Uterus (tissue), 4 donors: Measurements from ENCODE around the gene HNRNPUL1. TPM values are rescaled to one million over a fixed set of nuclear protein-coding genes. Genes with fewer than 3 reads are reported as not detected.

Source experiments
- DNase-seq, 2 donors: peaks; one replicate each; pipeline ENCODE4 v3.0.0-alpha.2; 2019 to 2020
- H3K27ac ChIP-seq, 2 donors: fragments of 200-600 bp; sonication (generic); 1 replicate in 1 of 2; 2 replicates in 1 of 2; pipeline ENCODE4 v1.5.1; 2016 to 2018
- H3K27me3 ChIP-seq, 2 donors: fragments of 200-600 bp; sonication (generic); one replicate each; pipeline ENCODE4 v1.5.1; 2018 to 2019; ENCODE audit warnings: control low read depth in 1 of 2
- H3K36me3 ChIP-seq, 2 donors: fragments of 200-600 bp; sonication (generic); one replicate each; pipeline ENCODE4 v1.5.1; 2019; ENCODE audit warnings: control low read depth in 1 of 2
- H3K4me1 ChIP-seq, 2 donors: fragments of 200-600 bp; sonication (generic); one replicate each; pipeline ENCODE4 v1.5.1; 2018 to 2019; ENCODE audit warnings: control low read depth in 1 of 2
- H3K4me3 ChIP-seq, 2 donors: fragments of 200-600 bp; sonication (generic); 1 replicate in 1 of 2; 2 replicates in 1 of 2; pipeline ENCODE4 v1.5.1; 2018 to 2019; ENCODE audit warnings: mild to moderate bottlenecking in 1 of 2
- H3K9me3 ChIP-seq, 2 donors: fragments of 200-600 bp; sonication (generic); one replicate each; pipeline ENCODE4 v1.5.1; 2019; ENCODE audit warnings: control low read depth in 1 of 2
- CTCF ChIP-seq, 4 experiments: fragments of 200-600 bp in 2 of 4; fragments of 450-650 bp in 2 of 4; sonication (generic) in 2 of 4; IDR thresholded peaks; one replicate each; pipeline ENCODE4 v1.5.1; 2016 to 2019; ENCODE audit warnings: antibody characterized with exemption in 4 of 4, mild to moderate bottlenecking in 2 of 4, moderate library complexity in 1 of 4
- POLR2A ChIP-seq, 2 donors: fragments of 450-650 bp; IDR thresholded peaks; one replicate each; pipeline ENCODE4 v1.6.1; 2016; ENCODE audit warnings: antibody characterized with exemption in 2 of 2, mild to moderate bottlenecking in 1 of 2, moderate library complexity in 1 of 2
- intact Hi-C: fragments of 100-400 bp; cut with DNase I; formaldehyde crosslinking; loops from one replicate; pipeline ENCODE4 v1.15.1; 2023; ENCODE audit warnings: low total_unique reads
- total RNA-seq, 4 donors: library from RNA; depleted of rRNA in 3 of 4; stranded (reverse); fragments of >200 nt in 3 of 4; gene quantifications; one replicate each; pipeline versions ENCODE4 v1.1.0 to v1.2.4, GENCODE V29; 2014 to 2023
- donor health status: DM: yes; HTN: yes; CAD: no.

The HNRNPUL1 gene
- total RNA-seq, 4 donors from 2014 or later: 49.7 to 219 (median 87.4) TPM

GRCh38 chr19:41351339-41352245, 87.4 kb downstream of the HNRNPUL1 start:
- peak in 1 of 2 donors; percentile 34 for TF ChIP-seq POLR2A (IDR thresholded peaks at IDR 0.05)
- no peak for TF ChIP-seq CTCF (IDR thresholded peaks at IDR 0.05)
- H3K4me3 ChIP-seq: peak overlapping the region; percentile 65 to 70
- peaks cover 0 to 6% of the 10 kb centered on the region in 2 donors for H3K4me1 ChIP-seq
- intact Hi-C loops: no loop called here
- H3K27ac ChIP-seq: peak overlapping the region; percentile 90 to 96
- H3K36me3 ChIP-seq: no peaks in the 10 kb centered on the region
- H3K9me3 ChIP-seq: no peaks in the 10 kb centered on the region
- no peaks in the 10 kb centered on the region for H3K27me3 ChIP-seq
- peak; percentile 66 to 67 for DNase-seq

GRCh38 chr19:41352279-41352608, 88.1 kb downstream of the HNRNPUL1 start:
- TF ChIP-seq POLR2A (IDR thresholded peaks at IDR 0.05) (no peak), CTCF (IDR thresholded peaks at IDR 0.05) (no peak)
- peak overlapping the region; percentile 90 to 96 for H3K27ac ChIP-seq

GRCh38 chr19:41352609-41353465, 88.7 kb downstream of the HNRNPUL1 start:
- H3K36me3 ChIP-seq: no peaks in the 10 kb centered on the region
- no peaks in the 10 kb centered on the region for H3K9me3 ChIP-seq
- DNase-seq: peak; percentile 67 to 71
- TF ChIP-seq CTCF (IDR thresholded peaks at IDR 0.05): peak; percentile 34 to 65 (median 44)
- TF ChIP-seq POLR2A (IDR thresholded peaks at IDR 0.05): no peak
- H3K27ac ChIP-seq: peak overlapping the region; percentile 90 to 96
- no peaks in the 10 kb centered on the region for H3K27me3 ChIP-seq
- peak overlapping the region; percentile 65 to 70 for H3K4me3 ChIP-seq
- H3K4me1 ChIP-seq: peaks cover 0 to 6% of the 10 kb centered on the region in 2 donors
- intact Hi-C loops: no loop called here

More at GRCh38 chr19:41352279-41352608, 88.1 kb downstream of the HNRNPUL1 start:
- no peak for DNase-seq
- Histone ChIP-seq H3K4me1 (peaks cover 0 to 6% of the 10 kb centered on the region in 2 donors), H3K36me3 (no peaks in the 10 kb centered on the region), H3K4me3 (peak overlapping the region; percentile 65 to 70), H3K27me3 (no peaks in the 10 kb centered on the region), H3K9me3 (no peaks in the 10 kb centered on the region)
- intact Hi-C loops: no loop called here

- Histone ChIP-seq H3K36me3 (no peaks in the 10 kb centered on the region), H3K4me3 (peak within 1 kb of the TSS; percentile 65 to 70), H3K4me1 (peaks cover 0 to 6% of the 10 kb centered on the region in 2 donors), H3K27me3 (no peaks in the 10 kb centered on the region), H3K9me3 (no peaks in the 10 kb centered on the region), H3K27ac (peak within 1 kb of the TSS; percentile 90 to 96)
- TF ChIP-seq CTCF (IDR thresholded peaks at IDR 0.05) (peak; percentile 89 to 95 (median 92)), POLR2A (IDR thresholded peaks at IDR 0.05) (peak in 1 of 2 donors; percentile 66)
- intact Hi-C loops: no loop called here
- peak; percentile 89 for DNase-seq
Measured at GRCh38 chr19:41353466-41354342, 89.5 kb downstream of the HNRNPUL1 start, which contains the start of gene TGFB1. Gene TGFB1, minus strand, starts transcription at chr19:41353922. Its CDS starts 878 bp downstream, at chr19:41353044.
